IPS-NIHi11 (cell line): ENCODE results near the gene MOBP.
"Not testable (repeated sequence)": the region's sequence is repeated elsewhere in the genome, so short reads cannot be mapped to it uniquely, and the experiment has no call there.

Source experiments
- DNase-seq: peaks from one replicate; pipeline ENCODE4 v3.0.0; 2012; ENCODE audit warnings: mixed read lengths, low spot score

Gene MOBP

DNA sequence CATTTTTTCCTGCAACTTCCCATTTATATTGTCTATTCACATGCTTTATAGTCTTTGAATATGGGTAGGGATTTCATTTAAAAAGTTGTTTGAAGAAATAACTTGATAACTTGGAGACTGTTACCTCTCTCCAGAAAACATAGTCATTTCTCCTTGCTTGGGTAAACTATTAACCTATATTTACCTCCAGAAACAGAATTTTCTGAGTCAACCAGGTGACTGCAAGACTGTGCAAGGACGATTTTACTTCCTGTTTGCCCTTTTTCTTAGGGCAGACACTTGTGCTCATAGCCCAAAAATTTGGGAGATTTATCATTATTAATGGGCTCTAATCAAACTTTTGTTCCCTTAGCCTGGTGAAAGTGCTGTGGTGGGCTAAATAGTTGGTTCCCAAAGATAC is 14.3 kb upstream of the MOBP start:
- DNase-seq: no peak

DNA sequence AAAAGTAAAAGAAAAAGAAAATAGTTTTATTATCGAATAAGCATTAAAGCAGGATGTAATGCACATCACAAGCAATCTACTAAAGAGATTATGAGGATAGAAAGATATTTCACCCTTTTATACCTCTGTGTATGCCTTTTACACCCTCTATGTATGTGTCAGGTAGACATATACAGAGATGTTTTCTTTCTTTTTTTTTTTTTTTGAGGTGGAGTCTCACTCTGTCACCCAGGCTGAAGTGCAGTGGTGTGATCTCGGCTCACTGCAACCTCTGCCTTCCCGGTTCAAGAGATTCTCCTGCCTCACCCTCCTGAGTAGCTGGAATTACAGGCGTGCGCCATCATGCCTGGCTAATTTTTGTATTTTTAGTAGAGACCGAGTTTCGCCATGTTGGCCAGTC is 13.6 kb upstream of the MOBP start:
- DNase-seq: not testable (repeated sequence)

DNA sequence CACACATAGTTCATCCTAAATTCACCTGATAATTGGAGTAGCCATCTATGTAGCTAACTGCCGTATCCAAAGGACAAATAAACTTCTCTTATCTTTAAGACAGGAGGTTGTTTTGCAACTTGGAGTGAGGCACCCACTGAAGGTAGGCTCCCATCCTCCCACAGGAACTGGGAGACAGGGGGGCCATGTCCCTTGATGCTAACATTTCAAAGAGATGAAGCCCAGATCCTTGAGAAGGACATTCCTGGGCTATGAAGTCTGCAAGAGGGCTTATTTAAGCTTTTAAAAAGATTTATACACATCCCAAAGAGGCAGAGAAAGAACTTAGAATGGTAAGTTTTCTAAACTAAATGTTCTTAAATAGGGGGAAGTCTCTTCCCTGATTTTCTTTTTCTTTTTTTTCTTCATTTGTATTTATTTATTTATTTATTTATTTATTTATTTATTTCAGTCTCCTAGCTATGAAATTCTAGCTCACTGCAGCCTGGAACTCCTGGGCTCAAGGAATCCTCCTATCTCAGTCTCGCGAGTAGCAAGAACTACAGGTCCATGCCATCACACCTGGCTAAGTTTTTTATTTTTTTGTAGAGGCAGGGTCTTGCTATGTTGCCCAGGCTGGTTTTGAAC is 12.8 kb upstream of the MOBP start:
- no peak for DNase-seq

DNA sequence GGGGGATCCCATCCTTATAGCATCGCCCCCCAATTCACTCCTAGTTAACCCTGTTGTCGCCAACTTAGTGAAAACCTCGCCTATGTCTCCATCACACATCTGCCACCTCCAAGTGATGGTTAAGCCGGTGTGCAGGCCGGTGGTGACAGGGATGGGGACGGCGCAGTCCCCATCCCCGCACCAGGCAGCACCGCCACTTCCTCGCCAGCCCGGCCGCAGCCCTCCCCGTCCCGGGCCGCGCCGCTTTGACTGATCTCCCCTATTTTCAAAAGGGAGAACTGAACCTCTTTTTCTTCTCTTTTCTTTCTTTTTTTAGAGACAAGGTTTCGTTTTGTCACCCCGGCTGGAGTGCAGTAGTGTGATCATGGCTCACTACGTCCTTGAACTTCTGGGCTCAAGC is 11.3 kb upstream of the MOBP start:
- DNase-seq: no peak

- no peak for DNase-seq
These were observed 10.1 kb upstream of the MOBP start for GRCh38 chr3:39457361-39457760.

- DNase-seq: not testable (repeated sequence)
These were observed 8.9 kb upstream of the MOBP start for GRCh38 chr3:39458579-39458978.

- no peak for DNase-seq
These were observed 6.8 kb upstream of the MOBP start for GRCh38 chr3:39460677-39461076.

- DNase-seq: no peak
These were observed 4.2 kb upstream of the MOBP start for GRCh38 chr3:39463269-39463668.

GRCh38 chr3:39466988-39467387 is 492 bp upstream of the MOBP start:
- no peak for DNase-seq

DNA sequence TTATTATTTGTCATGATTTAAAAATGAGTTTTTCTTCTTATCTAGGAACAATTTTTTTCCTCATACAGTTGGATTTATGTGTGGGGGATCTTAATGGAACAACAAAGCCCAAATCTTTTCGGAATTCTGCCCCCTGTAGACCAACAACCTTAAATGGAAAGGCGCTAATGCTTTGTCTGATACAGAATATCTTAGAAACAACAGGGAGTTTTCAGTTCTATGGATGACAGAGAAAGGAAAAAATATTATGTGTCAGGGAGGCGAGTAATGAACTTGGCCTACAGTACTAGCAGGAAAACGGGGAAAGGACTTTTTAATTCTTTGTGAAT is 592 bp downstream of the MOBP start:
- DNase-seq: no peak

DNA sequence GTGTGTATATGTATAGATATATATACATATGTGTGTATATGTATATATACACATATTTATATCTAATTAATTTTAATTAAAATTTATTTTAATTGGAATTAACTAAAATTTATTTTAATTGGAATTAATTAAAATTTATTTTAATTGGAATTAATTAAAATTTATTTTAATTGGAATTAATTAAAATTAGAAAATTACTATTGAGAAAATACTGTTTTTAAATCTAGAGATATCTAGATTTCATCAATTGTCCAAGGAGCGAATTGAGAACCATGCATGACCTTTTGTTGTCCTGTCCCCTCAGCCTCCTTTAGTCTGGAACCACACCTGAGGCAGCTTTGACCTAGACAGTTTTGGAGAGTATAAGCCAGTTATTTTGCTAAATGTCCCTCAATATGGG is 1.8 kb downstream of the MOBP start:
- no peak for DNase-seq

GRCh38 chr3:39469945-39470344 is 2.5 kb downstream of the MOBP start:
- no peak for DNase-seq

- no peak for DNase-seq
These were observed 4.2 kb downstream of the MOBP start for GRCh38 chr3:39471652-39472051.

- no peak for DNase-seq
These were observed 6.1 kb downstream of the MOBP start for GRCh38 chr3:39473452-39474125.

- no peak for DNase-seq
These were observed 6.6 kb downstream of the MOBP start for GRCh38 chr3:39474126-39474515.

GRCh38 chr3:39476783-39477182 is 9.3 kb downstream of the MOBP start:
- no peak for DNase-seq

GRCh38 chr3:39478226-39478625 is 10.7 kb downstream of the MOBP start:
- DNase-seq: no peak

DNA sequence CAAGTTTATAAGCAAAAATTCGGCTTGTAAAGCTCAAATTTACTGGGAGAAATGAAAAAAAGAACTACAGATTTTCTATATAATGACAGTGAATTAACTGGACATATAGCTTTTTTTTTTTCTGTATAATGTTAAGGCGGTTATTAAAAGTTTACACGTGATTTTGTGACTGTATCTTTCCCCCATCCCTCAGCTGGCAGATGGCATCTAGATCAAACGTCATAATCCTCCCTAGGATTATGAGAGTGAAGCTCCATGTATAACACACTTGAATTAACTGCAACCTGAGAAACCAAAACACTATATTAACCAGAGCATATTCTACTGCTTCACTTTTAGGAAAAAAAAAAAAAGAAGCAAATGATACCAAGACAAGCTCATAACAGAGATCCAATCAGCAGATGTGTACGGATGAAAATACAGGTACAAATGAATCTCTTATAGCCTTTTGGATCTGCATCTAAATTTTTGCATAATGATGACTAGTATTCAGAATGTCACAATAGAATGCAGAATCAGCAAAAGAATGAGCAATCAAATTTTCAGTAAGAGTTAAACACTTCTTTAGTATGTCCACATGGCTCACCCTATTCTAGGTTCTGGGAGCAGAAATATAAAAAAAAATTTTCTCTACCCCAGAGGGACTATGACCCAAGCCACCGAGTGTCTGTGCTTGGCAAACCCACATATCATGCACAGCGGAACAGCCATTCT is 12.4 kb downstream of the MOBP start:
- no peak for DNase-seq

DNA sequence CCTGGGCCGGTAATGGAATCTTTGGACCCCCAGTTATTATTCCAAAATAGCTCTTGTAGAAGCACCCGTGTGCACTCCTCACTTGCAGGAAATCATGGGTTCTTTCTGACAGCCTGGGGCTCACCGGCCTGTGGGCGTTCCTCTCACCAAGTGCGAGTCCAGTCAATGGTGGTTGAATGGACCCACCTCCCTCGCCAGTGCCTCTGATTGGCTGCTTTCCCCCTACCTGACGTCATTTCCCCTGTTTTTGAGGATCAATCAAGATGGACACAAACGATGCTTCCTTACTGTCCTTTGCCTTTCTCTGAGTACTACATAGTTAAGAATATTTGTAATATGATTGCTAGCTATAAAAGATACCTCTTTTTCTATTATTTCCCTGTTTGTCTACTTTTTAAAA is 18.1 kb downstream of the MOBP start:
- DNase-seq: no peak

DNA sequence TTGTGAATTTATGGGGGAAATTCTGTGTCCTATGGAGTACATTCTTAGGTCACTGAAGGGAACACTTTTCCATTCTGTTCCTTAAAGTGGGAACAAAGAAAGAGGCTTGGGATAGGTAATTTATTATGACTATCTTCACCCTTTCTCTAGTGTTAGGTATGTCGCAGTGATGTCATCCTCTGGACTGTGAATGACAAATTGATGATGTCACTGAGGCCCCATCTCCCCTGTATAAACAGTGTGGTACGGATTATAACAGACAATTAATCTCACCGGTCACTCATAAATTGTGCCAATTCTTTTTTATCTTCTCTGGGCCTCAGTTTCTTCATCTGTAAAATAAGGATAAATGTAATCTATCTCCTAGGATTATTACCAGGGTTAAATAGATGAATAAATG is 23.5 kb downstream of the MOBP start:
- no peak for DNase-seq

- no peak for DNase-seq
These were observed 24.4 kb downstream of the MOBP start for GRCh38 chr3:39491733-39492350.

DNA sequence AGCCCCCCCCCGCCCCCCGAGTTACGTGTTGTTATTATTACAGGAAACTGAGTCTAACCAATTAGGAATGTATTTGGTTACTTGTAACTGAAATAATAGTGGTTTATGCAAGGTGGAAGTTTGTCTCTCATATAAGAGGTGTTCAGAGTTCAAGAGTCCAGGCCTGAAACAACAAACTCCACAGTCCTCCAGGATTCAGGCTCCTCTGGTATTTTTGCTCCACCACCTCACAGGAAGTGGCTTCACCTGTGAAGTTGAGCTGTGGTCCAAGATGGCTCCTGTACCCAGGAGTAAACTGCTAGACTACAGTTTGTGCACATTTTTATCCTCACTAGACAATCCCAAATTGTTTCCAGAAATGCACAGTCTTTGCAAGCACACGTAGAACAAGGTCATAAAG is 27.3 kb downstream of the MOBP start:
- no peak for DNase-seq

- no peak for DNase-seq
These were observed 30.3 kb downstream of the MOBP start for GRCh38 chr3:39497753-39498152.
